ENCODE results near the gene RPS14.

RPS14 gene

GRCh38 chr5:150449517-150450339 lies at the start of gene RPS14:
TSS of gene RPS14 (minus strand) at chr5:150449739. CDS start at chr5:150447733, 2,006 bp downstream.
- peak; percentile 89 to 93 (median 90) for DNase-seq (ENCODE audit: low read depth in 3 of 3)

GRCh38 chr5:150498971-150499370 lies 49.4 kb upstream of the RPS14 start:
- no peak for DNase-seq (ENCODE audit: low read depth in 3 of 3)

GRCh38 chr5:150498501-150498900 lies 49.0 kb upstream of the RPS14 start:
- no peak for DNase-seq (ENCODE audit: low read depth in 3 of 3)

- no peak for DNase-seq (ENCODE audit: low read depth in 3 of 3)
Observed at GRCh38 chr5:150497989-150498317, 48.4 kb upstream of the RPS14 start.

GRCh38 chr5:150497274-150497988 lies 47.9 kb upstream of the RPS14 start:
- DNase-seq (ENCODE audit: low read depth in 3 of 3), result no peak

GRCh38 chr5:150496534-150496933 lies 47.0 kb upstream of the RPS14 start:
- no peak for DNase-seq (ENCODE audit: low read depth in 3 of 3)

GRCh38 chr5:150496098-150496497 lies 46.6 kb upstream of the RPS14 start:
- no peak for DNase-seq (ENCODE audit: low read depth in 3 of 3)

GRCh38 chr5:150492621-150493020 lies 43.1 kb upstream of the RPS14 start:
- DNase-seq (ENCODE audit: low read depth in 3 of 3), result no peak

GRCh38 chr5:150491876-150492275 lies 42.3 kb upstream of the RPS14 start:
- DNase-seq (ENCODE audit: low read depth in 3 of 3), result no peak

GRCh38 chr5:150490754-150491153 lies 41.2 kb upstream of the RPS14 start:
- no peak for DNase-seq (ENCODE audit: low read depth in 3 of 3)

- no peak for DNase-seq (ENCODE audit: low read depth in 3 of 3)
Observed at GRCh38 chr5:150490296-150490669, 40.7 kb upstream of the RPS14 start.

- DNase-seq (ENCODE audit: low read depth in 3 of 3), result no peak
Observed at GRCh38 chr5:150489360-150490295, 40.1 kb upstream of the RPS14 start.

- DNase-seq (ENCODE audit: low read depth in 3 of 3), result no peak
Observed at GRCh38 chr5:150488519-150489359, 39.2 kb upstream of the RPS14 start.

- no peak for DNase-seq (ENCODE audit: low read depth in 3 of 3)
Observed at GRCh38 chr5:150487199-150488061, 37.9 kb upstream of the RPS14 start.

- peak in 1 of 3 donors; percentile 14 for DNase-seq (ENCODE audit: low read depth in 3 of 3)
Observed at GRCh38 chr5:150486402-150487198, 37.1 kb upstream of the RPS14 start.

- peak in 1 of 3 donors; percentile 20 for DNase-seq (ENCODE audit: low read depth in 3 of 3)
Observed at GRCh38 chr5:150485693-150486401, 36.3 kb upstream of the RPS14 start.

- DNase-seq (ENCODE audit: low read depth in 3 of 3), result no peak
Observed at GRCh38 chr5:150484964-150485692, 35.6 kb upstream of the RPS14 start.

- DNase-seq (ENCODE audit: low read depth in 3 of 3), result no peak
Observed at GRCh38 chr5:150481972-150482406, 32.5 kb upstream of the RPS14 start.

Measured in stimulated activated CD4-positive, alpha-beta T cell treated with anti-CD3 and anti-CD28 coated beads, TNF-alpha, amount 100 ng/mL, for 48 hours (primary cell).